HuH-7.5 (cell line): ENCODE measurements around the gene PTPRU.

Source experiments
- DNase-seq: peaks from one replicate; pipeline ENCODE4 v3.0.0; 2011; ENCODE audit warnings: low spot score

Gene PTPRU

DNA sequence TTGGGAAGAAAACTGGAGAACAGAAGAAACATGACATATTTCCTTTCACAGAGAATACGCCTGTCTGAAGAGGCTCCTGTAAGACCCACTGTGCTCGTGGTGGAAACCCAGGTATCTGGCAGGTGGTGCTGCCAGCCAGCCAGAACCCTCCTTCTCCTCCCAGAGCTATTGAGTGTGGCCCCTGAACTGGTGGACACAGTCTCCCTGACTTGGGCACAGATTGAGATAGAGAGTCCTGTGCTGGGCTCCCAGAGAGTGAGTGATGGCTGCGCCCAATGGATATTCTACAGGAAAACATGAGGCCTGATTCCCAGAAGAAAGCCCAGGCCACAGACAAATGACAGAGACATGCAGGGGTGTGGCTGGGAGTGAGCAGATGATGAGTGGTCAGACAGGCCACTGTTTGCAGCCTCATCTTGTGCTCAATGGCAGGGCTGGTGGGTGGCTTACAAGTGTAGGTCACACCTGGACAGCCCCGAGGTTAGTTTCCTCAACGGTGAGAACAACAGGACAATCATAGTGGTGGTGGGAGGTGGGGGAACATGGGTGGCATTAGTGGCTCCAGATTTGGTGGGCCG lies 127.9 kb downstream of the PTPRU start:
- DNase-seq = no peak

DNA sequence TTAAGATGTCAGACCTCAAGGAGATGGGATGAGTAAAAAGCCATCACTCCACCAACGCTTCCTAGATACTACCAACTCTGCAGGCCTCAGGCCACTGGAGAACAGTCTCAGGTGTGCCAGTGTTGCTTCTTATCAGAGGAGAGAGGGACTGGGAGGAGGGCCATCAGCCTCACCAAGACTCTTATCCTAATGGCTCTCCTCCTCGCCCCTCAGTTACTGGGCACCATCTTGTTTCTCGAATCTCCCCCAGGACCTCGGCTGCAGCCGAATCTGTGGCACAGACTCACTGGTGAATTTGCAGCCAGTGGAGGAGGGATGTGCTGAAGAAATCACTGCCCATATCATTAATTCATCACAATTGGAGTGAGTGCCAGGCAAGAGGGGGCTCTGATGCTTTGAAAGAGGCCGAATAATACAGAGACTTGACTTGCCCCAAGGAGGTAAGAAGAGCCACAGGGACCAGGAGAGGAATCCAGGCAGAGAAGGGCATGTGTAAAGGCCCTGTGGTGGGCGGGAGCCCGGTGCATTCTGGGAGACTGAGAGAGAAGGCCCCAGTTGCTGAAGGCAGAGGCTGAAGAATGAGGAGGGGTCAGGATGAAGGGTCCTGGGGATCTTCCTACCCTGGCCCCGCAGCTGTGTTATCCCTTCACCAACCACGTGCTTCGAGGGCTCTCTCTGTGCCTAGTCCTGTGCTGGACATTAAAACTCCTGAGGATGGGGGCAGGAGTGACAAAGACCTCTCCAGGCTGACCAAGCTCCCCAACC lies 129.8 kb downstream of the PTPRU start:
- DNase-seq = no peak

DNA sequence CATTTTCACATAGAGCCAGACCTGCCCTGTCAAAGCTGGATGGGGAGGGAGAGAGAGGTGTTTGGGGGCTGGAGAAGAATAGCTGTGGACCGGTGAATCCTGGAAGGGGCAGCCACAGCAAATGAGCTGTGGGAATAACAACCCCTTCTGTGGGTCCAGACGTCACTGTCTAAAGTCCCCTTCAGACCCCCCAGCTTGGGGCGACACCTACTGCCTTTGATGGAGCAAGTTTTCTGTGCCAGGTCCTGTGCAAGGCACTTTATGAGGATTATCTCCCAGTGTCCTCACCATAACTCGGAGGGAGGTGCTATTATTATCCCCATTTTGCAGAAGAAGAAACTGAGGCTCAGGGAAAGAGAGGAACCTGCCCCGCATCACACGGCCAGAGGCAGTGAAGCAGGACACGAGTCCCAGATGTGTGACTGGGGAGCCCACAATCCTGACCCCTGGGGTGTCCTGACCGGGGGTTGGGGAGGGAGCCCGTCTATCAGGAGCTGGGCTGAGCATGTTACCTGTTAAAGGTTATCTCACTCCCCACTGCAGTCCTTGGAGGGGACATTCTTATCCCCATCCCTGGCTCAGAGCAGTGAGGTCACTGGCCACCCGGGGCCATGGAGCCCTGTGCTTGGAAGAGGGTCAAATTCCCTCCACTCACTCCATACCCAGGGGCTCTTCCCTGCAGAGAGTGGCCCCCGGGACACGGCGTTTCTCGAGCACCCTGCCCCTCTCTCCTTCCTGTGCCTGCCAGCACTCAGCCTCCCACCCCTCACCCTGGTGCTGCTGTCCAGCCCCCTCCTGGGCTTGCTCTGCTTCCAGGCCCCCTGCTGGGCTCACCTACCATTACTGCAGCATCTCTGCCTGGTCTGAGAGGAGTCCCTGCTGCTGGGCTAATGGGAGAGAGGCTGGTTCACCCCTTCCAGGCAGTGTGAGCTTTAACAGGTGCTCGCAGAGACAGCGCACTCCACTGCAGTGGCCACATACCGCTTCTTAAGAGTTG lies 132.9 kb downstream of the PTPRU start:
- no peak for DNase-seq

DNA sequence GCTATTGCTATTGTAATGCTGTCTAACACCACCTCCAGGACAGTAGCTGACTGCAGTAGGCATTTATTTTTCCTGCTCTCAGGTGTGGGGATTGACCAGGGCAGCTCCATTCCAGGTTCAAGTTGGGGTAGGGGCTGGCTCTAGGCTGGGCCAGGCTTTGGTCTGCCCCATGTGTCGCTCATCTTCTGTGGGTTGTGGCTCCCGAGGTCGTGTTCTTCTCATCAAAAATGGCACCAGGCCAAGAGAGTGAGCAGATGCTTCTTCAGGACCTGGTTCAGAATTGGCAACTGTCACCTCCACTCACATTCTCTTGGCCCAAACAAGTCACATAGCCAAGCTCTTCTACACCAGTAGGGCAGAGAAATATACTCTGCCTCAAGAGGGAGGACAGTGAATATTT lies 133.7 kb downstream of the PTPRU start:
- no peak for DNase-seq

DNA sequence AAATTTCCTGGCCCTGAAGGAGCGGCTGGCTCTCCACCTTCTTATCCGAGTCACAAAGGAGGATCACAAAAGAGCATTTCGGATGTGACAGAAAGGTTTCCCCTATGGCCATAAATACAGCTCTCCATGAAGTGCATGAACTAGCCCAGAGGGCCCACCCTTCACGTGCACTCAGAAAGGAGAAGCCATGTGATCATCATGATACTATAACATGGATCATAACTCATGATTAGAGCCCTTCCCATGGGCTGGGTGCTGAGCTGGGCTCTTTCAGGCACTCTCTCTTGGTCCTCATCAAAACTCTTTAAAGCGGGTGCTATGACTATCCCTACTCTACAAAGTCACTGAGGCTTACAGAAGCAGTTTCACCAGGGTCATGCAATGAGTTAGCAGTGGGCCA lies 135.0 kb downstream of the PTPRU start:
- DNase-seq = no peak

DNA sequence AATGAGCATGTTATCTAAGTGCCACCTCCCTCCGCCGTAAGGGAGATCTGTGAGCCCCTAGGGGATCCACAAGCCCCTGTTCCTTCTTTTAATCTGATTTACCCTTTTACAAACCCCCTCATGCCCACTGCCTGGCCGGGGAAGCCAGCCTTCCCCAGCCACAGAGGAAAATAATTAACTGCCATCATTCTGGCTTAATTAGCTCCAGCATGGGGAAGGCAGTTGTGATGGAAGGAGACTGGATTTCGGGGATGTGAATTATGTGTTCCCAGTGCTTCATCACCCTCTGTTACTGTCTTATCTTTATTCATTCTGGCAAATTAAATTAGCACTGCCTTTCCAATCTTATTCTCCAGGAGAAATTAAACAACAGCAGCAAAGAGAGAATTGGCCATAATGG lies 135.8 kb downstream of the PTPRU start:
- no peak for DNase-seq
